HFF-Myc (cell line): ENCODE results near the gene ARID4B.

Experiments used
- DNase-seq: peaks from one replicate; pipeline ENCODE4 v3.0.0-alpha.2; 2011; ENCODE audit warnings: low read depth; ENCODE audit errors: extremely low read depth
- H3K4me3 ChIP-seq: replicated peaks from 2 replicates; pipeline ENCODE4 v1.5.1; 2011; ENCODE audit warnings: low read depth, mild to moderate bottlenecking, control low read depth, low read length
- CTCF ChIP-seq: IDR thresholded peaks from 2 replicates; pipeline ENCODE4 v1.5.1; 2012; ENCODE audit warnings: mild to moderate bottlenecking, low read depth, low read length, control low read depth; ENCODE audit errors: missing control alignments

The ARID4B gene

GRCh38 chr1:235142991-235143390 lies 185.0 kb downstream of the ARID4B start:
- TF ChIP-seq CTCF, result no peak
- no peak for DNase-seq
- H3K4me3 ChIP-seq, result no peak overlapping the region

- TF ChIP-seq CTCF, result no peak
- H3K4me3 ChIP-seq, result no peak overlapping the region
Observed at GRCh38 chr1:235139315-235139714, 188.7 kb downstream of the ARID4B start.

GRCh38 chr1:235138821-235139220 lies 189.2 kb downstream of the ARID4B start:
- TF ChIP-seq CTCF, result no peak
- DNase-seq, result no peak

More at GRCh38 chr1:235139315-235139714, 188.7 kb downstream of the ARID4B start:
- no peak for DNase-seq

GRCh38 chr1:235136111-235136510 lies 191.9 kb downstream of the ARID4B start:
- DNase-seq, result no peak
- no peak for TF ChIP-seq CTCF
- no peak overlapping the region for H3K4me3 ChIP-seq

More at GRCh38 chr1:235138821-235139220, 189.2 kb downstream of the ARID4B start:
- H3K4me3 ChIP-seq, result no peak overlapping the region

GRCh38 chr1:235134171-235134570 lies 193.8 kb downstream of the ARID4B start:
- H3K4me3 ChIP-seq, result no peak overlapping the region
- no peak for DNase-seq
- TF ChIP-seq CTCF, result no peak

- no peak for TF ChIP-seq CTCF
Observed at GRCh38 chr1:235133086-235133485, 194.9 kb downstream of the ARID4B start.

GRCh38 chr1:235131961-235132360 lies 196.0 kb downstream of the ARID4B start:
- no peak for TF ChIP-seq CTCF
- no peak for DNase-seq
- no peak overlapping the region for H3K4me3 ChIP-seq

More at GRCh38 chr1:235133086-235133485, 194.9 kb downstream of the ARID4B start:
- H3K4me3 ChIP-seq, result no peak overlapping the region
- peak; percentile 12 for DNase-seq
